ENCODE data around the gene CAMK1D.
"Not testable (repeated sequence)": the region's sequence is repeated elsewhere in the genome, so short reads cannot be mapped to it uniquely, and the experiment has no call there.

CAMK1D gene

DNA sequence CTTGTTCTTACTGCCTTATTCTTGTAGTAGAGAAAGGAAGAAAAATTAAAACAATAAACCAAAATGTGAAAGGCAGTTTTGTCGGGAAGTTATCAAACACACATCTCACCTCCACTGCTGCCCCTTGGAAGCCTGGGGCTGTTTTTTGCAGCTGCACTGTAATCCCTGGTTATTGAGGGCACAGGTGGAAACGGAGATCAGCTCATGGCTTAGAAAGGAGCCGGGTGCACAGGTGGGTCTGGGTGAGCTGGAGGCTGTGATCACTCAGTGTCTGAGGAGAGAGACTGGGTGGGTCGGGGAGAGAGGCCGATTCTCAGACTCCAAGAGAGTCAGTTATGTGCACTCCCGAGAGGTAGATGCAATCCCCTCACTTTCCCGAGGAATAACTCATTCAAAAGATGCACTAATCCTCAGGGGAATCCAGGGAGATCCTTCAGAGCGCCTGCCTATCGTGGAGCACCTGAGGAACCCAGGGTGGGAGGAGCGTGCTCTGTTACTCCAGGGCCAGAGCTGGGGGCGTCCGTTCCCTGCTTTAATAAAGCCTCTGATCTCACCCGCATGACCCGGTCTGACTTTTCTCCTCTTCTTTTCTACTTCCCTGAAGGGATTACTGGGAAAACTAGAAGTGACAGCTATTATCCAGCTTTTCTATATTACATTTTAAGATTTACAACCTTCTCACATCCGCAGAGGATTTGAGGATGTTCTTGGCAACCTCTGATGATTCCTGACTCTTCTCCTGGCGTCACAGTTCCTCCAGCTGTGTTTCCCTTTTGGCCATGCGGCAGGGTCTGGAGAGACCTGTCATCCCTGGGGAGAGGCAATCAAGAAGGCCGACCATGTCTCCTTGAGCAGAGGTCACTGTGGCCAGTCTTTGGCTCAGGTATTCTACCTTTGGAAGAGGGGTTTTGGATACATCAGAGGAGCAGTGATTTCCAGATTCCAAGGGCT lies 82.1 kb downstream of the CAMK1D start:
- DNase-seq, result no peak

DNA sequence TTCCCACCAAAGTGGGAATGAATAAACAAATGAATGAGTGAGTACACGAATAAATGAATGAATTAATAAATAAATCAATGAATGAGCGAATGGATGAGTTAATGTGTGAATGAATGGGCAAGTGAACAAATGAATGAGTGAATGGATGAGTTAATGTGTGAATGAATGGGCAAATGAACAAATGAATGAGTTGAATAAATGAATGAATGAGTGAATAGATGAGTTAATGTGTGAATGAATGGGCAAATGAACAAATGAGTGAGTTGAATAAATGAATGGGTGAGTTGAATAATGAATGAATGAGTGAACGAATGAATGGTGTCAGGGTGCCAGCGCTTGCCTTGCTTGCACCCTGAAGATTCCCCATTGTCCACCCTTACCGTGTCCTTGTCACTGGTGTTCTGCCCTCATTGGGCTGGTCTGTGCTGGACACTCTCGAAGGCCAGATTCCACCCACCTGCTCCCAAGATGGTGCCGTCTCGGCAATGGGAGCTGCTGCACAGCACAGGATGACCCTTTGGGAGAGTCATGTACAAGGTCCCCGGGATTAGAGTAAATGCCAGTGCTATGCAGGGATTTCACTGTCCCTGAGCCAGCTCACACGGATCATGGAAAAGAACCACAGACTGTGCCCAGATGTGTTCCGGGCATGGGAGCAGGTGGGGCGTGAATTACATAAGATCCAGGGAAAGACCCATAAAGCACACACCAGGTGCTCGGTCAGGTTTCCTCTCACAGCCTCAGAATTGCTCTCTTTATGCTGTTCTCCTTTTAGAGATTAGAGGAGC lies 83.2 kb downstream of the CAMK1D start:
- DNase-seq, result no peak

DNA sequence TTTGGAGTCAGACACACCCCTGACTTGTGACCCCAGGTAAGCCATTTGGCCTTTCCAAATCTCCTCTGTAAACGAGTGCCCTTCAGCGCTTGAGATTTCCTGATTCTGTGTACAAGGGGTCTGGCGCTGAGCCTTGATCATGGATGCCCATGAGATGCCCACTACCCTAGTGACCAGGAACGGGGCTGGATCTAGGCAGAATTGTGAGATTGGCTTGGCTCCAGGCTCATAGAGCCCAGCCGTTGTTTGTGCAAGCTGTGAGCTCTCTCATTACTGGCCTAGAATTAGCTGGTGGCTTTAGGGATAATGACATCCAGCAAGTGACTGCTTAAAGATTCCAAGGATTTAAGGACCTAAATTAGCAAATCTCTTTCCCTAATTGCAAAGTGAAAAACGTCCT lies 84.9 kb downstream of the CAMK1D start:
- no peak for DNase-seq

DNA sequence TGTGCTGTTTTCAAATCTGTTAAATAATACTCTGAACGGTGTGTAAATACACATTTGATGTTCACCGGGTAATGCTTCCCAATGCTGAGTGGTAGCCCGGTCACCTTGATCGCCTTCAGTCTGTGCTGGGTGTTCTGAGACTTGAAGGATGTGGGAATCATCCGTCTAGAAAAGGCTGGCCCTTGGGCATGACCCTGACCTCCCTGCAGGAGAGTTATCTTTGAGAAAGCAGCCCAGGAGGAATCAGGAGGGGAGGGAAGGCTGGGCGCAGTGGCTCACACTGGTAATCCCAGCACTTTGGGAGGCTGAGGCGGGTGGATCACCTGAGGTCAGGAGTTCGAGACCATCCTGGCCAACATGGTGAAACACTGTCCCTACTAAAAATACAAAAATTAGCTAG lies 85.3 kb downstream of the CAMK1D start:
- not testable (repeated sequence) for DNase-seq

DNA sequence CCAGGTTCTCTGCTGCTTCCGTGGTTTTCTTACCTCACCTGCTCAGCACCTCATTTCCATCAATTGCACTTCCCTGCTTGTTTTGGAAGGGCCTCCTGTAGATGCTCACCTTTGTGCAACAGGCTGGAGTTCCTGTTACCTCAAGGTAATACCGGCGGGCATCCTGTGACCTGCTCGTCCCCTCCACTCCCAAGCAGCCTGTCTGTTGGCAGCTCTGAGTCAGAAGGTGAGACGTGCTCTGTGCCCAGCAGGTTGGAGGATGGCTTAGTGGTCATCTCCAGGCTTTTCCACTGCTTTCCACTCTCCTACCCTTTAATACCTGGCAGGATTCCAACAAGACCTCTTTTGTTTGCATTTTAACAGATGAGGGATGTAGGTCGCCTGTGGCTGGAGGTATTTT lies 86.0 kb downstream of the CAMK1D start:
- no peak for DNase-seq

- no peak for DNase-seq
Measured at GRCh38 chr10:12438919-12439692, 89.8 kb downstream of the CAMK1D start.

- DNase-seq, result not testable (repeated sequence)
Measured at GRCh38 chr10:12439767-12440166, 90.4 kb downstream of the CAMK1D start.

DNA sequence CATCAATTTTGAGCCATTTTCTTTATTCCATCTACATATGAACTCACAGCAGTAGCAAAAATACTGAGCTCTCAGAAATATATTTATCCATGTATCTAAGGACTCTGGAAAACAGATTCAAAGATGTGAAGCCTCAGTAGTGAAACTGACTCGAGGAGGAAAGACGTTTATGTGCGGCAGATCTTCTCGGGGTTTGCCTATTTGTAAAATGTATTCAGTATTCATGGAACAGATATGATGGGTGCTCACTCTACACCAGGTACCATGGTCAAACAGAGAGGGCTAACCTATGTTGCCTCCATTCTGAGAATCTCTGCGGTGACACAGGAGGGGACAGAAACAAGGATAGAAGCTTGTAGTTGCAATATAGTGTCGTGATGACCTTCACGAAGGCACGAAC lies 93.7 kb downstream of the CAMK1D start:
- no peak for DNase-seq

DNA sequence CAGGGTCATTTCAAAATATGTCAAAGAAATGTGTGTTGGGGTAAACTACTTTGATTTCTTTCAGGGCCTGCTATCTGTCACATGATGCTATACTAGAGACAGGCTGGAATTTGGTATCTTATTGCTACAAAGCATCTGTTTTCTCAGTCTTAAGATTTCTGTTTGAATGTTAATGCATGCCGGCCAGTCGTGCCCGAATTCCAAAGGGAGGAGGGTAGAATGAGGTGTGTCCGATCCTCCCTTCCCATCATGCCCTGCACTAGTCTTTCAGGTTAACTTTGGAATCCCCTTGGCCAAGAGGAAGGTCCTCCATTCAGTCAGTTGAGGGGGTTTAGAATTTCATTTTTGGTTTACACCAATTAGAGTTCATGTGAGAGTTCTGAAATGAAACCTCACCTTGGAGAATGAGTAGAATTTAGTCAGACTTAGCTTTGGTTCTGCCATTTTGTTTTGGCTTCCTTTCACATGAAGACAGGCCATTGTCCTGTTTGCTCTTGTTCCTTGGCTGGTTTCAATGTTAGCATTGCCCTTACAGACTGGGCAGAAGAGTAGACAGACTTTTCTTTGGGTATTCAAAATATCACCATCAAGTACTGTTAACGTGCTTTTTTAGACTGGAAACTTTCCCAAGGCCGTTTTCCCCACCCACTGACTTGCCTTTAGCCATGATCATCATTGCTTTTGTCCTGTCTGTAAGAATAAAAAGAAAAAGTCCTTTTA lies 95.8 kb downstream of the CAMK1D start:
- no peak for DNase-seq

GRCh38 chr10:12445701-12446334 lies 96.5 kb downstream of the CAMK1D start:
- no peak for DNase-seq

- DNase-seq, result no peak
Measured at GRCh38 chr10:12448340-12448728, 99.0 kb downstream of the CAMK1D start.

DNA sequence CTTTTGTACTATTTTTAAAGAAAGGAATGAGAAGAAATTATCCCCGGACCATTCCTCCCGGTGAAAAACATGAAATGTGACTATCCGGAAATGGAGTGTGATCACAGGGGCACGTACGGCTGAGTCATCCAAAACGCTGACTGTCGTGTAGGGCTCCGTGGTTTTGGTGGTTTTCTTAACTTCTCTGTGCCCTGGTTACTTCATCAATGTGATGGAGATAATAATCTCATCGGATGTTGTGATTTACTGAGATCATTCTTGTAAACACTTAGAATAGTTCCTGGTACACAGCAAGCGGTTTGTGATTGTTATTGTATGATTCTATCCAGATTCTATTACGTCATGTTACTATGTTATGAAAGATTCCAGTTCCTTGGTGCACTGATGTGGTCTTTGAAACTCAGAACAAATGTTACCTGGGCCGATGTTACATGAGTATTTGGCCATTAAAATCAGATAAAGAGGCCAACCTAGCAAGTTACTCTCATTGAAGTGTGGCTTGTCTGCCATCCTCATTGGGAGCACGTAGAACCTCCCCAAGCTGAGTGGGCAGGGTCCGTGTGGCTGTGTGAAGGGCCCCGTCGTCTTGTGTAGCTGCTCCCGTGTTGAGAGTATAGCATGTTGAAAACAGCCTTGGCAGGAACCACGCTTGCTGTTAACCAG lies 99.5 kb downstream of the CAMK1D start:
- DNase-seq, result peak; percentile 86 to 91

DNA sequence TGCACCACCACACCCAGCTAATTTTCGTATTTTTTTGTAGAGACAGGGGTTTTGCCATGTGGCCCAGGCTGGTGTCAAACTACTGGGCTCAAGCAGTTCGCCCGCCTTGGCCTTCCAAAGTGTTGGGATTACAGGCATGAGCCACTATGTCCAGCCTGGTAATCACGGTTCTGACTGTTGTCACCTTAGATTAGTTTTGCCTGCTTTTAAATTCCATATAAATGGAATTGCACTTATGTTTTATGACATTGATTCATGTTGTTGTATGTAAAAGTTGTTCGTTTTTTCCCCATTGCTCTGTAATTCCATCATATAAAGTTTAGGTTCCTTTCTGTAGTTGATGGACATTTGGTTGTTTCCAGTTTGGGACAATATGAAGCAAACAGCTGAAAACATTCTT lies 106.0 kb downstream of the CAMK1D start:
- DNase-seq, result no peak

DNA sequence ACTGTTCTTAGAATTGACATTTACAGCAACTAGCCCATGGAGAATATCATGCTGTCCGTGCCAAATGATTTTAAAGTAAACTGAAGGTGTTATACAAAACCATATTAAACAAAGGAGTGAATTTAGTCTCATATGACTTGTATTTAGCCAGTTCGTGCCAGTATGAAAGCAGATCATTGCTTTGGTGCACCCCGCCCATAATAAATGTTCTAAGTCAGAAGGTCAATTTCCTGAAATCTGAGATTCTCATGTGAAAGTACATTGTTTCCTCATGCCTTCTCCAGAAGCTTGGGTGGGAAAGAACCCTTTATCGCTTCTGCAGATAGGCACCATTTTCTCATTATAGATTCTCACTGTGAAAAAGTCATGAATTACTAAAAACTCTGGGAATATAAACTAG lies 106.4 kb downstream of the CAMK1D start:
- no peak for DNase-seq

- DNase-seq, result no peak
Measured at GRCh38 chr10:12459340-12459739, 110.0 kb downstream of the CAMK1D start.

DNA sequence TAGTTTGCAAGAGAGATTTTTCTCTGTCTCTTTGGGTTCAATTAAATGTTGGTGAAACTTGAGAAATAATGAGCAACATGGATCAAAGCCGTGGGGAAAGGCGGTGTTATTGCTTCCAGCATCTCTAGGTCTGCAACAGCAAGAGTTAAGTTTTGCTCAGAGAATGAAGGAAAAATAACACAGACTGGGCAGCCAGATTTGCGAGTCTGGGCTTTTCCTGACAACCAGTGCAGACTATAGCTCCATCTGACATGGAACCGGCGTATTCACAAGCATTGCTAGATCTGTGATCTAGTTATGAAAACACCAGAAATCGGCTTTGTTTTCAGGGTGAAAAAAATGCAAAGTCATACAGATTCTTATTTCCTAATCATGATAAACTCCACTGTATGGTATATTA lies 110.4 kb downstream of the CAMK1D start:
- DNase-seq, result no peak

DNA sequence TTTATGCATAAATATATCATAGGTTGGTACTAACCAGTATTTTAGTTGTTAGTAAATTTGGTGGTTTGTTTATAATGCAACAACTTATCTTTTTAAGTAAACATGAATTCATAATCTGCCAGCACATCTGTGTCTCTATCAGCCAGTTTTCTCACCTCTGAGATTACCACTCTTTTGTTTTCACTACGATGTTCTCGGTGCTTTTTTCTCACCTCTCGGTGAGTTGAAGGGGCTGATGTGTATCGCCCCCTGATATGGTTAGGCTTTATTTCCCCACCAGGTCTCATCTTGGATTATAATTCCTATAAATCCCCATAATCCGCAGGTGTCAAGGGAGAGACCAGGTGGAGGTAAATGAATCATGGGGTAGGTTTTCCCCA lies 114.1 kb downstream of the CAMK1D start:
- no peak for DNase-seq

- DNase-seq, result no peak
Measured at GRCh38 chr10:12465385-12466136, 116.2 kb downstream of the CAMK1D start.

DNA sequence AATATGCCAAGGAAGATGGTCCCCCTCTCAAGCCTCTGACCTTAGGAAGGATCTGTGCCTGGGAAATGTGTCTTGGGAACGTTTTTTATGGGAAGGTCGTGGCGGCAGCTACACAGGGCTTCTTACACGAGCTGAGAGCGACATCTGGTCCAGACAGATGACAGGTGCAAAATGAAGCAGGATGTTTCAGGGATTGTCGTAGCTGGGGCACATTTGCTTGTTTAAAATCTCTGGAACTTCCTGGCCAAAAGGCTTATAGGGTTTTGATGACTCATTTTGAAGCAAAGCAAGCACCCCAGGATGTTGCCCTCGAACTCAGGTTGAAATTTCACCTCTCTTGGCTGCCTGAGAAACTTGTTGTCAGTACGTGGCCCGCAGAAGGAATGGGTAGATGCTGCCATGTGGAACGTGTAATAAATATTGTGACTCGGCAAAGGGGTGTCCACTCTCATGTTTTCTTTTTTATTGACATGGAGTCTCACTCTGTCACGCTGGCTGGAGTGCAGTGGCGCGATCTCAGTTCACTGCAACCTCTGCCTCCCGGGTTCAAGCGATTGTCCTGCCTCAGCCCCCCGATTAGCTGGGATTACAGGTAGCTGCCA lies 117.5 kb downstream of the CAMK1D start:
- DNase-seq, result no peak

GRCh38 chr10:12469345-12469744 lies 120.0 kb downstream of the CAMK1D start:
- DNase-seq, result no peak
